BLaER1 treated with 17β-estradiol and CSF1 and Interleukin-3, amounts not matched to agents 10 nM and 100 nM (cell line): ENCODE data around the gene ADK.

Experiments used
- H3K27ac ChIP-seq, 11 experiments: shearing (Covaris generic); formaldehyde crosslinking; 2 replicates each; pipeline ENCODE4 v1.8.1; 2022
- H3K27me3 ChIP-seq, 11 experiments: shearing (Covaris generic); formaldehyde crosslinking; 2 replicates each; pipeline ENCODE4 v1.8.1; 2022
- H3K36me3 ChIP-seq, 11 experiments: shearing (Covaris generic); formaldehyde crosslinking; 2 replicates each; pipeline ENCODE4 v1.8.1; 2022
- H3K4me1 ChIP-seq, 10 experiments: shearing (Covaris generic); formaldehyde crosslinking; 2 replicates each; pipeline ENCODE4 v1.8.1; 2022
- H3K4me2 ChIP-seq, 11 experiments: shearing (Covaris generic); formaldehyde crosslinking; 2 replicates each; pipeline ENCODE4 v1.8.1; 2022
- H3K4me3 ChIP-seq, 10 experiments: shearing (Covaris generic); formaldehyde crosslinking; 2 replicates each; pipeline ENCODE4 v1.8.1; 2022
- H3K9ac ChIP-seq, 11 experiments: shearing (Covaris generic); formaldehyde crosslinking; 2 replicates each; pipeline ENCODE4 v1.8.1; 2022
- H3K9me3 ChIP-seq, 11 experiments: shearing (Covaris generic); formaldehyde crosslinking; replicated peaks in 1 of 11; 2 replicates each; pipeline ENCODE4 v1.8.1; 2022
- H4K20me1 ChIP-seq, 11 experiments: shearing (Covaris generic); formaldehyde crosslinking; 2 replicates each; pipeline ENCODE4 v1.8.1; 2022
- Cebpa-rat ChIP-seq, 11 experiments: shearing (Covaris generic); IDR thresholded peaks; 2 replicates each; pipeline ENCODE4 v1.8.1; 2022

Gene ADK

GRCh38 chr10:74644738-74645137 lies 493.7 kb downstream of the ADK start:
- Histone ChIP-seq H3K4me1 (peaks cover 0 to 12% (median 7%) of the 10 kb centered on the region in 10 experiments; a peak in 14 of 20 replicates), H3K4me2 (no peak overlapping the region), H3K9me3 (peaks cover 8 to 20% (median 15%) of the 10 kb centered on the region in 11 experiments; a peak in 21 of 22 replicates), H3K4me3 (no peak overlapping the region), H3K9ac (no peak overlapping the region), H3K36me3 (peaks cover 10 to 45% (median 20%) of the 10 kb centered on the region in 11 experiments; a peak in 19 of 22 replicates), H3K27me3 (no peaks in the 10 kb centered on the region), H4K20me1 (no peaks in the 10 kb centered on the region), H3K27ac (no peak overlapping the region)
- TF ChIP-seq Cebpa-rat (IDR thresholded peaks at IDR 0.05), result no peak

DNA sequence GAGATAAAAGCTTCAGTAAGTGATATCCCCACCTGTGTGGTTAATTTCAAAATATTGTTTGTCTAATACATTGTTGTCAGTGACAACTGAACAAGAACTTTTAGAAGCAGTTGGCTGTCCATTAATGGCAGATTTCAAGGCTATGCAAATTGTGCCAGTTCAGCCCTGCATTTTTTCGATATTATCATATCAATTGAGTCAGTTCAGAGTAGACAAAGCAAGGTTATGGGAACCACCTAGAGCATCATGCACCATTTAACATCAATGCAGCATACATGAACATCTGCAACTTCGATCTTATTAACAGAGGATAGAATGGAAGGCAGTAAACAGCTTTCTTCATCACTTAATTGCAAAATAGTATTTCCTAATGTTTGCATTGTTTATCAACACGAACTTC lies 494.7 kb downstream of the ADK start:
- H3K4me1 ChIP-seq, result peaks cover 0 to 3% (median 0%) of the 10 kb centered on the region in 10 experiments; a peak in 2 of 20 replicates
- no peak overlapping the region for H3K9ac ChIP-seq
- H3K4me2 ChIP-seq, result no peak overlapping the region
- no peaks in the 10 kb centered on the region for H4K20me1 ChIP-seq
- H3K27me3 ChIP-seq, result no peaks in the 10 kb centered on the region
- peaks cover 10 to 40% (median 20%) of the 10 kb centered on the region in 11 experiments; a peak in 19 of 22 replicates for H3K36me3 ChIP-seq
- no peak for TF ChIP-seq Cebpa-rat (IDR thresholded peaks at IDR 0.05)
- no peak overlapping the region for H3K27ac ChIP-seq
- H3K9me3 ChIP-seq, result peaks cover 8 to 20% (median 15%) of the 10 kb centered on the region in 11 experiments; a peak in 21 of 22 replicates
- no peak overlapping the region for H3K4me3 ChIP-seq

DNA sequence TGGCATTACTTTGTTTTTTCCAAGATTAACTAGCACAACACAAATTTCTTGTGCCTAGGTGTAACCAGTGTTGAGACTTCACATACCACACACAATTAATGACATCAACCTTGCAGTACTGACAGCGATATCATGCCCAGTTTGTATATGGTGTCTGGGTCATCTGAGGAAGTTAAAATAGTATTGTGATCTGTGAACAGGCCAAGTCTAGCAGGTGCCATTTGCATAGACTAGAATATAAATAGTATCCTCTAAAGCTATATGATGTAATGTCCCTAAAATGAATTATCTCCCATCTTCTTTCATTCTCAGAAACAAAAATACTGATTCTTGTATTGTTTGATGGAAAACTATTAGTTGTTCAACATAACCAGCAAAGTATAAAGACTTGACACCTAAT lies 499.6 kb downstream of the ADK start:
- Histone ChIP-seq H3K4me2 (no peak overlapping the region), H3K27me3 (no peaks in the 10 kb centered on the region), H4K20me1 (no peaks in the 10 kb centered on the region)

DNA sequence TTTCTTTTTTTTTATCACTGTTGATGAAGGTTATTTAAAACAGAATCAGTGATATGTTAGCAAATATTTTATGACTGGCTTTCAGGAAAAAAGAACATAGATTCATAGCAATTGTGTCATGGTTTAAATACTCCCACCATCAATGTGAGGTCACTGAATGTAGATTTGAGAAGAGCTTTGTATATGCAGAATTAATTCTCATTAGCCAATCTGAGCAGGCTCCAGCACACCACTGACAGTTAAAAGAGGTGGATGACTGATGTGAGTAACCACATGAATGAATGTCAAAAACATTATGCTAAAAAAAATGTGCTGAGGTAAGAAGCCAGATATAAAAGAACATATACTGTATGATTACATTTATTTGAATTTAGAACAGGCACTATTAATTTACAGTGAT lies 500.5 kb downstream of the ADK start:
- Histone ChIP-seq H3K27me3 (no peaks in the 10 kb centered on the region), H3K9ac (no peak overlapping the region), H3K4me1 (peaks cover 0 to 12% (median 9%) of the 10 kb centered on the region in 10 experiments; a peak in 12 of 20 replicates), H3K36me3 (peaks cover 8 to 44% (median 27%) of the 10 kb centered on the region in 11 experiments; a peak in 19 of 22 replicates), H3K4me3 (no peak overlapping the region), H3K27ac (no peak overlapping the region), H3K9me3 (peaks cover 0 to 18% (median 7%) of the 10 kb centered on the region in 11 experiments; a peak in 7 of 22 replicates), H3K4me2 (no peak overlapping the region), H4K20me1 (no peaks in the 10 kb centered on the region)
- TF ChIP-seq Cebpa-rat (IDR thresholded peaks at IDR 0.05), result no peak

More for the DNA sequence above, 499.6 kb downstream of the ADK start:
- H3K4me3 ChIP-seq, result no peak overlapping the region
- H3K4me1 ChIP-seq, result peaks cover 0 to 4% (median 2%) of the 10 kb centered on the region in 10 experiments; a peak in 11 of 20 replicates
- H3K36me3 ChIP-seq, result peaks cover 8 to 36% (median 20%) of the 10 kb centered on the region in 11 experiments; a peak in 19 of 22 replicates
- H3K9ac ChIP-seq, result no peak overlapping the region
- TF ChIP-seq Cebpa-rat (IDR thresholded peaks at IDR 0.05), result no peak
- H3K27ac ChIP-seq, result no peak overlapping the region
- peaks cover 0 to 15% (median 7%) of the 10 kb centered on the region in 11 experiments; a peak in 7 of 22 replicates for H3K9me3 ChIP-seq

DNA sequence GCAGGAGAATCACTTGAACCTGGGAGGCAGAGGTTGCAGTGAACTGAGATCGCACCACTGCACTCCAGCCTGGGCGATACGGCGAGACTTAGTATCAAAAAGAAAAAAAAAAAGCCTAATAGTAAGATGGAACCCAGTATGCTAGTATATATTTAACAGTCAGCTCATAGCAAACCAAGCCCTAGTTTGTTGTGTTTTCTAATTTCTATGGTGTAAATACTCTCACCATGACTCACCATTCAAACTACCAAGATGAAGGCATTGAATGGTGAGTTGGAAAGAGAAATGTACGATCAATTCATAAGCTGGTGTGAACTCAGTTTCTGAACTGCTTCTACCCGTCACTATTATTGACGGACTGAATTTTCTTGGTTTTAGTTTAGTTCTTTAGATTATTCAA lies 501.6 kb downstream of the ADK start:
- Histone ChIP-seq H3K9me3 (peaks cover 0 to 18% (median 7%) of the 10 kb centered on the region in 11 experiments; a peak in 7 of 22 replicates), H3K4me2 (no peak overlapping the region), H3K27me3 (no peaks in the 10 kb centered on the region), H3K36me3 (peaks cover 8 to 44% (median 27%) of the 10 kb centered on the region in 11 experiments; a peak in 19 of 22 replicates), H3K4me1 (peaks cover 0 to 13% (median 9%) of the 10 kb centered on the region in 10 experiments; a peak in 12 of 20 replicates), H3K9ac (no peak overlapping the region), H3K4me3 (no peak overlapping the region), H4K20me1 (no peaks in the 10 kb centered on the region), H3K27ac (no peak overlapping the region)
- TF ChIP-seq Cebpa-rat (IDR thresholded peaks at IDR 0.05), result no peak

- no peak overlapping the region for H3K9ac ChIP-seq
- peaks cover 0 to 16% (median 4%) of the 10 kb centered on the region in 11 experiments; a peak in 6 of 22 replicates for H3K9me3 ChIP-seq
- H3K4me2 ChIP-seq, result no peak overlapping the region
- peaks cover 0 to 13% (median 9%) of the 10 kb centered on the region in 10 experiments; a peak in 12 of 20 replicates for H3K4me1 ChIP-seq
- H3K27ac ChIP-seq, result no peak overlapping the region
- H3K36me3 ChIP-seq, result peaks cover 0 to 53% (median 25%) of the 10 kb centered on the region in 11 experiments; a peak in 20 of 22 replicates
- no peaks in the 10 kb centered on the region for H4K20me1 ChIP-seq
- H3K4me3 ChIP-seq, result no peak overlapping the region
- no peak for TF ChIP-seq Cebpa-rat (IDR thresholded peaks at IDR 0.05)
- no peaks in the 10 kb centered on the region for H3K27me3 ChIP-seq
Measured at GRCh38 chr10:74658511-74658910, 507.5 kb downstream of the ADK start.

DNA sequence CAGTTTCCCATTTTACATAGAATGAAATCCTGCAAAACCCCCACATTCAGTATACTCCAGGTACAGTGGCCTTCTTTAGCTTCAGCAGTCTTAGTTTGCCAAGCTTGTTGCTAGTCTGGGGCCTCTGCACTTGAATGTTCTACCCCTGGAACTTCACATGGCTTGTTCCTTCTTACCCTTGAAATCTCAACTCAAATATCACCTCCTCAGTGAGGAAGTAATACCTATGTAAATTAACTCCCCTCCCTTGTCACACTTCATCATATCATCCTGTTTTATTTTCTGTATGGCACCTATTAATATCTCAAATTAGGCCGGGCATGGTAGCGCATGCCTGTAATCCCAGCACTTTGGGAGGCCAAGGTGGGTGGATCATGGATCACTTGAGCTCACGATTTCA lies 511.6 kb downstream of the ADK start:
- Histone ChIP-seq H3K4me3 (no peak overlapping the region), H3K4me2 (no peak overlapping the region), H3K27me3 (no peaks in the 10 kb centered on the region), H3K9me3 (no peaks in the 10 kb centered on the region), H3K9ac (no peak overlapping the region), H3K36me3 (peaks cover 0 to 36% (median 12%) of the 10 kb centered on the region in 11 experiments; a peak in 11 of 22 replicates), H4K20me1 (no peaks in the 10 kb centered on the region), H3K27ac (no peak overlapping the region), H3K4me1 (no peaks in the 10 kb centered on the region)
- no peak for TF ChIP-seq Cebpa-rat (IDR thresholded peaks at IDR 0.05)

DNA sequence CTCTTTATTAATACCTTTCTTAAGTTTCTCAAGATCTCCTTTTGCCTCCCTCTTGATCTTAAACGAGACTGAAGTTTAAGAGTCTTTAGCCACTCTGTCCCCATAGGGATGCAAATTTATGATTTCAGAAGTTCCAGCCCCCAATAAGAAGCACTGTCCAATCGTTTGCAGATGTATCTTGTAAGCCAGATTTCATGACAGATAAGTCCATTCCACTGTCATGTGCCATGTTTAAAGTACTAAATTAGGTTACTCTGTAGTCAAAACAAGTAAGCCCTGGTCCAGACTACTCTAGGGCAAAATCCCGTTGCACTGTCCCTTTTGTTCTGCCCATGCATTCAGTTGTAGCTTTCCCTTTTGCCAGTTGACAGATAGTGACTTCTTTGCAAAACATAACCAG lies 518.2 kb downstream of the ADK start:
- Histone ChIP-seq H3K4me2 (no peak overlapping the region), H4K20me1 (no peaks in the 10 kb centered on the region), H3K27me3 (no peaks in the 10 kb centered on the region), H3K9ac (no peak overlapping the region), H3K9me3 (peaks cover 22 to 32% (median 27%) of the 10 kb centered on the region in 11 experiments), H3K4me1 (no peaks in the 10 kb centered on the region), H3K27ac (no peak overlapping the region), H3K36me3 (peaks cover 32 to 51% (median 39%) of the 10 kb centered on the region in 11 experiments), H3K4me3 (no peak overlapping the region)
- TF ChIP-seq Cebpa-rat (IDR thresholded peaks at IDR 0.05), result no peak

DNA sequence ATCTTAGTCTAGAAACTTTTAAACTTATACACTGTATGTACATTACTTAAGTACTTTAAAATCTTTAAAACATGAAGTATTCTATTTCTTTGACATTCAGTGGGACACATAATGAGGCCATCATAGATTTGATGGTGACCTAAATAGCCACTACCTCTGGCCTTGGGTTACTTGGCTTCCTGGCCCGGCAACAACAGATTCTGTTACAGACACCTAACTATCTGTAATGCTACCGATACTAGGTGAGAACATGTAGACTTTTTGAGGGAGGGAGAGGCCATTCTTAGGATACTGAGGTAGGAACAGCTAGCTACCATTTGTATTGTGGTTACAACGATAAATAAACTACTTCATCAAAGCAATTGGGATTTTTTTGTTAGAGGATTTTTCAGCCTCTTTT lies 520.7 kb downstream of the ADK start:
- no peaks in the 10 kb centered on the region for H4K20me1 ChIP-seq
- no peak overlapping the region for H3K4me3 ChIP-seq
- peaks cover 38 to 76% (median 53%) of the 10 kb centered on the region in 11 experiments for H3K36me3 ChIP-seq
- no peak overlapping the region for H3K4me2 ChIP-seq
- H3K27ac ChIP-seq, result no peak overlapping the region
- H3K9me3 ChIP-seq, result peaks cover 26 to 38% (median 32%) of the 10 kb centered on the region in 11 experiments
- no peak for TF ChIP-seq Cebpa-rat (IDR thresholded peaks at IDR 0.05)
- no peaks in the 10 kb centered on the region for H3K27me3 ChIP-seq
- H3K9ac ChIP-seq, result no peak overlapping the region
- no peaks in the 10 kb centered on the region for H3K4me1 ChIP-seq
